GM19025 (cell line): Measurements from ENCODE around the gene TJP1.

Source experiments
- ATAC-seq: cut with Tn5 transposase; IDR thresholded peaks from one replicate; pipeline ENCODE4 v1.9.1; 2021; ENCODE audit warnings: mild to moderate bottlenecking, low read depth, moderate library complexity; ENCODE audit not compliant: unreplicated experiment

TJP1 gene

GRCh38 chr15:29822100-29822683 lies at the start of gene TJP1:
Gene TJP1, minus strand, starts transcription at chr15:29822468. Its CDS starts 440 bp downstream, at chr15:29822028.
- no peak for ATAC-seq

DNA sequence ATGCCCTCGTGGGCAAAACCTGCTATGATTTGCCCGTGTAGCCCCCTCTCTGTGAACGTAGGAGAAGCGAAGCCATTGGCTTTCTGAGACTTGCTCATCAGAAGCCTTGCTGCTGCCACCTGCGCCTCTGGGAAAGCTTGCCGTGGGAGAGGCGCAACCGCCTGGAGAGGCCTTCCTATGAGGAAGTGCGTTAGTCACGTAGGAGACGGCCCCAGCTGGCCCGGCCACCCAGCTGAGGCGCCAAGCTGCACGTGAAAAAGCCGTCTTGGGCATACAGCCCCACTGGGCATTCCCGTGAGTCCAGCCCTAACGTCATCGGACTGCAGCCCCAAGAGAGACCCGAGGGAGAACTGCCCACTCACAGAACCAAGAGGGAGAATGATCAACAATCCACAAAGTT lies 49.1 kb upstream of the TJP1 start:
- ATAC-seq: no peak

DNA sequence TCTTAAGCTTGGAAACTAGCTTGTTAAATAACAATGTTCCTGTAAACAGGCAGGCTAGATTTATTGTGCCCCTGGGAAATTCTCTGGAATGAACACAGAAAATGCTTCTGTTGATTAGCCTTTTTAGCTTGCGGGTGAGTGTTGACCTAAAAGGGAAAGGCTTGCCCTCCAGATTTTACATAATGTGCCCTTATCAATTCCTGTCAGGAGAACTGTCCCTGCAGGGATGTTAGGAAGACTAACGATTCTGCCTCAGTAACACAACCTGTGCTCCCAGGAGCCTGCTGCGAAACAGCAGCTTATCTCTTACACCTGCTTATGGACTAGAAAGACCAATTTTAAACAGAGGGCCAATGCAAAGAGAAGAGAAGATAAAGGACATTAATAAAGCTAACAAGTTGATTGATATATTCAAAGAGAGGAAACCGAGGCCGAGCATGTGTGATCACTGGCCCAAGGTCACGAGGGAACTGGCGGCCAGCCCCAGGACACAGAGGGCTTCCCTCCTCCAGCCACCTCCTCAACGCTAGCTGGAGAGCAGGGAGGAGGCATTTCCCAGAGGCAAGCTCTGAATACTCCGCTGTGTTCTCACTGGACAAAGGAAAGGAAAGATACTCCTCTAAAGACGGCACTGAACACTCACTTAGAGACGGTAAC lies 48.4 kb upstream of the TJP1 start:
- ATAC-seq: no peak

- no peak for ATAC-seq
Observed at GRCh38 chr15:29867241-29868000, 45.2 kb upstream of the TJP1 start.

DNA sequence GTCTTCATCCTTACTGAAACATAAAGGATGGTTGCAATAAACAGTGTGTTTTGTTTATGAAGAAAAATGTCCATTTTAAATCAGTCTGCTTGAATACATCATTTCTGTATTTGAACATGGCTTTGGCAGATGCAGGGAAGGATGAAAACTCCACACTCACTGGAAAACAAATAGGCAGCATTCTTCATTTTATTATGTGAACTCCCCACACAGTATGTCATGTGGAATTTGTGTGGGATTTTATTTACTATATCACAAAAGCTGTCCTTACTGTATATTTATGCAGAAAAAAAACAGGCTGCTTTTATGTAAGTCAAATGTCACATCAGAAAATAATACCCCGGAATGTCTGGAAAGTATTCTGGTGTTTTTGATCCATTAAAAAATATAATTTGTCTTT lies 44.1 kb upstream of the TJP1 start:
- no peak for ATAC-seq

DNA sequence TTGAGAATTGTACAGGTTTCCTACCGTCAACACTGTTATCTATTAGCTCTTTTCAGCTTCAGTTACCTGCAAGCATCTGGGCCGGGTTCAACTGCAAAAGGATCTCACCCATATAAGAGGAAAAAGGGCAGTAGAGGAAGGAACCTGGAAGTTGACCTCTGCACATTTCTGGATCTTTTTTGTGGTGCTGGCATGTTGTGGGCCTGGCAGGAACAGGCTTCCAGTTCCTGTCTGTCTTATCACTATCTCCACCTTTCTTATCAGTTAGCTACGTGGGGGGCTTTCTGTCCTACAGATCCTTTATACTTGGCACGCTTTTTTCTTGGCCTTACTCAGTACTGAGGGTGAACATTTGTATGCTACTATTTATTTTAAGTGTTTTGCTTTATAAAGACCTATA lies 42.2 kb upstream of the TJP1 start:
- ATAC-seq: no peak

DNA sequence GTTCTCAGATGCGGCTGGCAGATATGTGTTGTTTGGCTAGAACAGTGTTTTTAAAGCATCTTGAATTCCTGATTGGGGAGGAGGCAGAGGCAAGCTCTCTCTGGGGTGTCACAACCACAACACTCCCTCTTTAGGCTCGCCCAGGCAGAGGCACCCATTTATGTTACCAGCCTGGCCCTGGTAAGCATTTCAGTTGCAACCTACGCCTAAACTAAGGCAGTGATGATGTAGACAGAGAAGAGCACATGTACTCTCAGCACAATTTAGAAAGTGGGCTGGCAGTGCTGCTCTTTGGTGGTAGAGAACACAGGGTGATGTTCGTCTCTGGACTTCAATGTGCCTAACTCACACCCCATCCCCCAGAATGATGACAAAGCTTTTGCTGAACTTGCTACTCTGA lies 41.2 kb upstream of the TJP1 start:
- ATAC-seq: no peak

- no peak for ATAC-seq
Observed at GRCh38 chr15:29862271-29862670, 40.0 kb upstream of the TJP1 start.

DNA sequence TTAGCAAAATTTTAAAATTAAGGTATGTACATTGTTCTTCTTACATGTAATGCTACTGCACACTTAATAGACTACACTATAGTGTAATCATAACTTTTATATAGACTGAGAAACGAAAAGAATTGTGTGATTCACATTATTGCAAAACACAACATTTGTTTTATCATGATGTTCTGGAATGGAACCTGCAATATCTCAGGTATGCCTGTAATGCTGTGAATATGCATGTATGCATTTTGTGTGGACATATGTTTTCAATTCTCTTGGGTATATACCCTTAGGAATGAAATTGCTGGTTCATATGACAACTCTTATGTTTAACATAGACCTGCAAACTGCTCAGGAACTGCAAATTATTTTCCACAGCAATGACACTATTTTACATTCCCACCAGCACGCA lies 38.6 kb upstream of the TJP1 start:
- no peak for ATAC-seq

DNA sequence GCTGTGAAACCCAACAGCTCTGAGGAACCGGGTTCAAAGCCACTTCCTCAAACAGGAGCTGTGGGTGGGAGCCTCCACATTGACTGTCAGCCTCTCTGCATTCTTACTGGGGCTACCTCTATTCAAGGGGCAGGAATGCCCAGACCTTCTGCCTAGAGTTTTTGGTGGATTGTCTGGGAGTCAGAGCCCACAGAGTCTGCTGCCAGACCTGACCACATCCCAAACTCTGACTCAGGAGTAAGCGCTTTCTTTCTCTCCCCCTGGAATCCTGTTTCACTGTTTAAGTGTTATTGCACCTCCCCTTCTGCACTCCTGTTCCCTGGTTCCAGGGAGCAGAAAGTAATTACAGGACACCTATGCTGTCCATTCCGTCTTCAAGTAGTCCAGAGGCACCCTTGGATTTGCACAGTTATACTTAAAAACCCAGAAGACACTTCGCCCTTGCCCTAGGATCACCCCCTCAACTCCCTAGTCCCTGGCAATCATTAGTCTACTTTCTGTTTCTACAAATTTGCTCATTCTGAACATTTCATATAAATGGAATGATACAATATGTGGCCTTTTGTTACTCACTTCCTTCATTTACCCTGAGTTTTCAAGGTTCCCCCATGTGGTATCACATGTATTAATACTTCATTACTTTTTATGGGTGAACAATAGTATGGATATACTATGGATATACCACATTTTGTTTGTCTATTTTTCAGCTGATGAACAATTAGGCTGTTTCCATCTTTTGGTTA lies 37.9 kb upstream of the TJP1 start:
- no peak for ATAC-seq

DNA sequence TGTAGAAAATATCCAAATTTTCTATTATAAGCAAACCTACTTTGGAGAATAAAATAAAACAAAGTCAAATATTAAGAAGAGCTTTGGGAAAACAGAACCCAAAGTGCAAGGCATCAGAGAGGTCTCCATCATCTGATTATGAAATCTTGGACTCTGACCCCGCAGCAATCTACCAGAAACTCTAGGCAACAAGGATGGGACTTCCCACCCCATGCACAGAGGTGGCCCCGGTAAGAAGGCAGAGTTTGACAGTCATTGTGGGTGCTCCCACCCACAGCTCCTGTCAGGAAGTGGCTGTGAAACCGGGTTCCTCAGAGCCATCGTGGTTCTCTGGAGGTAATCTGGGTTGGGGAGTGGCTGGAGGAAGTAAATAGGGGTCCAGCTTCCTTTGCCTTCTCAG lies 37.0 kb upstream of the TJP1 start:
- no peak for ATAC-seq

DNA sequence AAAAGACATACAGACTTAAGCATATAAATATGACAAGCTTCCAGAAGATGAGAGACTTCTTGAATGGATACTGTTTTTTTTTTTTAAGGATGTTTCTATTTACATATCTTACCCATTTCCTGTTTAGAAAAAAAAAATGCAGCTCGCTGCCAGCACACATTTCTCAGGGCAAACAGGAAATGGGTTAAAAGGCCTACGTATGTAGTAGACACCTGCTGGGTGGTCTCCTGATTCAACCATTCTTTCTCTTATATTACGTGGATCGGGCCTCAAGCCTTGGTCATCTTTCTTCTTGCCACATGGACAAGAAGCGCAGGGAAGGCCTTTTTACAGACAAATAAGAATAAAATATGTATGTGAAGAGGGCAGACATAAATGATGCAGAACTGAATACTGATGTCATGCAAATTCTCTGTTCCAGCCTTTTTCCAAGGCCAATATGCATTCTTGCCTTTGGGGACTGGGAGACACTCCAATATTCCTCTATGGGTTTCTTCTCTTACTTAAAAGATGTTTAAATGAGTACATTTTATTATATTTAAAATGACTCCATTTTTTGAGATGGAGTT lies 35.0 kb upstream of the TJP1 start:
- ATAC-seq: no peak

- ATAC-seq: no peak
Observed at GRCh38 chr15:29854413-29854812, 32.1 kb upstream of the TJP1 start.

GRCh38 chr15:29853211-29853987 lies 31.1 kb upstream of the TJP1 start:
- ATAC-seq: no peak

- ATAC-seq: no peak
Observed at GRCh38 chr15:29852201-29852600, 29.9 kb upstream of the TJP1 start.

DNA sequence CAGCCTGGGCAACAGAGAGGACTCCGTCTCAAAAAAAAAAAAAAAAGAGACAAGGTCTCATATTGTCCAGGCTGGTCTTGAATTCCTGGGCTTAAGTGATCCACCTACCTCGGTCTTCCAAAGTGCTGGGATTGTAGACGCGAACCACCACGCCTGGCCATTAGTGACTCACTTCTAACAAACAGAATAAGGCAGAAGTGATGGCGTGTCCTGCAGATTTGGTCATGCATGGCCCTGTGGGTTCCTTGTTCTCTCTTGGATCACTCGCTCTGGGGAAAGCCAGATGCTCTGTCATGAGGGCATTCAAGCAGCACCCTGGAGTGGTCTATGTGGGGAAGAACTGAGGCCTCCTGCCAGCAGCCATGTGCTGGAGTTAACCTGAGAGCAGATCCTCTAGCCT lies 27.4 kb upstream of the TJP1 start:
- ATAC-seq: no peak

DNA sequence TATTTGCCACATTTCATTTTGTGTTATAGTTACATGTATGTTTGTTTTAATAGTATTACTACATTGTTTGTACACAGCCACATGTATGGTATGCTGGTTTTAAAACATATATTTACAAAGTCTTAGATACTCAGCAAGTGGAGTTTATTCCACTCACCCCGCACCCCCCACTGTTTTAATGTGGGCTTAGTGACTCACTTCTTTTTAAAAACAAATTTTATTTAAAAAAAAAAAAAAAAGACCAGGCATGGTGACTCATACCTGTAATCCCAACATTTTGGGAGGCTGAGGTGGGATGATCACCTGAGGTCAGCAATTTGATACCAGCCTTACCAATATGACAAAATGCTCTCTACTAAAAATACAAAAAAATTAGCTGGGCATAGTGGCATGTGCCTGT lies 26.9 kb upstream of the TJP1 start:
- no peak for ATAC-seq

GRCh38 chr15:29844290-29844903 lies 22.1 kb upstream of the TJP1 start:
- ATAC-seq: no peak

- ATAC-seq: no peak
Observed at GRCh38 chr15:29842290-29842689, 20.0 kb upstream of the TJP1 start.

DNA sequence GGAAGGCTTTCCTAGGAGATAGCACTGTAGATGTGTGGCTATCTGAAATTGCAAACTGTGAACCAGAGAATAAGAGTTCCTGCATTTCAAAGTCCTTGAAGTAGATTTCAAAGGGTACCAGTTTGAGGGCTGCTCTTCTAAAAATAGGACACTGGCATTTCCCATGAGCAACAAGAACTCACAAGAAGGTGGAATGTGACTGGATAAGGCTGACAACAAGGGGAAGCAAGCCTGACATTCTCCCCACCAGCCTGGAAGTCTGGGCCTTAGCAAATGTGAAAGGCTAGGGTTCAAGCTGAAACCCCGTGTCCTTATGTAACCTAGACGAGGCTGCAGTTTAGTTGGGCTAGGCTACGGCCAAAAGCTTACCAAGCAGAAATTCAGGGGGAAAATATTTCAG lies 18.7 kb upstream of the TJP1 start:
- ATAC-seq: no peak
